H1 (cell line): ENCODE measurements around the gene CACNA2D4. TPM values are rescaled to one million over a fixed set of nuclear protein-coding genes. Genes with fewer than 3 reads are reported as not detected.

ENCODE experiments used
- EZH2 ChIP-seq: fragments of 200-600 bp; sonication (generic); IDR thresholded peaks from 2 replicates; pipeline ENCODE4 v1.7.1; 2012; ENCODE audit warnings: low read depth, mild to moderate bottlenecking, moderate library complexity, low read length, inconsistent platforms; ENCODE audit not compliant: severe bottlenecking
- POU5F1 ChIP-seq: IDR thresholded peaks from 2 replicates; pipeline ENCODE4 v1.6.1; 2011; ENCODE audit warnings: low read depth, mild to moderate bottlenecking, low read length, moderate library complexity
- polyA plus RNA-seq, 7 experiments: library from polyadenylated mRNA; depleted of rRNA in 3 of 7; stranded (reverse) in 5 of 7; unstranded in 2 of 7; fragments of >200 nt in 5 of 7; fragments of 200-250 nt in 2 of 7; gene quantifications; 1 replicate in 5 of 7; 2 replicates in 1 of 7; 4 replicates in 1 of 7; pipeline versions ENCODE4 v1.2.1 to v1.2.3, GENCODE V29; 2011 to 2013; ENCODE audit warnings: missing spikeins in 2 of 7, mixed read lengths in 2 of 7
- total RNA-seq: library from RNA; stranded (reverse); fragmentation: NEBNext Ultra II Directional; extraction: Animal tissue kit (Norgen Biotek cat#: 25700); gene quantifications from 2 replicates; pipeline ENCODE4 v1.2.1, GENCODE V29; 2021

CACNA2D4 gene
- total and polyA plus RNA-seq, 2 of the 8 experiments (the other 6 are each of a cell fraction or from before 2014, with no cell fraction given): 0.44 to 0.88 TPM

DNA sequence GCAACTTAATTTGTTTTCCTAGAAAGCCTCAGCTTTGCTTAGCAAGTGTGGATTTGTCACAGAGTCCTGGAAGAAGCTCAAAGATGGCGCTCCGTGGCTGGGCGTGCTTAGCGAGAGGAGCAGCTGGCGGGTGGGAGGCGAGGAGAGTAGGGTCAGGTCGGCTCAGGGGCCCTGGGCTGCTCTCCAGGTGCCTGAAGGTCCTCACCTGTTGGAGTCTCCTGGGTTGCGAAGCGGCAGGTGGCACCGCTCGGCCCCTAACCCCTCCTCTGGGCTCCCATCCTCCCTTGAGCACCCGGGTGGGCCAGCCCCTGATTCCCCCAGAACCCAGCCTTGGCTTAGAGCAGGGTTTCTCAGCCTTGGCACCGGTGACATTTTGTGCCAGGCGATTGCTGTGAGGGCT, 73.0 kb downstream of the CACNA2D4 start (continued):
- TF ChIP-seq EZH2: no peak
- no peak for TF ChIP-seq POU5F1
